ENCODE results near the gene ZAR1. TPM values are rescaled to one million over a fixed set of nuclear protein-coding genes. Genes with fewer than 3 reads are reported as not detected.
"Not testable (repeated sequence)": the region's sequence is repeated elsewhere in the genome, so short reads cannot be mapped to it uniquely, and the experiment has no call there.

The ZAR1 gene, protein sequence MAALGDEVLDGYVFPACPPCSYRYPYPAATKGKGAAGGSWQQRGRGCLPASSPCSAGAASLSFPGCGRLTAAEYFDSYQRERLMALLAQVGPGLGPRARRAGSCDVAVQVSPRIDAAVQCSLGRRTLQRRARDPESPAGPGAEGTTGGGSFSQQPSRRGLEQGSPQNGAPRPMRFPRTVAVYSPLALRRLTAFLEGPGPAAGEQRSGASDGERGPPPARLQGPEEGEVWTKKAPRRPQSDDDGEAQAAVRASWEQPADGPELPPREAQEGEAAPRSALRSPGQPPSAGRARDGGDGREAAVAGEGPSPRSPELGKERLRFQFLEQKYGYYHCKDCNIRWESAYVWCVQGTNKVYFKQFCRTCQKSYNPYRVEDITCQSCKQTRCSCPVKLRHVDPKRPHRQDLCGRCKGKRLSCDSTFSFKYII
- not detected for total RNA-seq

DNA sequence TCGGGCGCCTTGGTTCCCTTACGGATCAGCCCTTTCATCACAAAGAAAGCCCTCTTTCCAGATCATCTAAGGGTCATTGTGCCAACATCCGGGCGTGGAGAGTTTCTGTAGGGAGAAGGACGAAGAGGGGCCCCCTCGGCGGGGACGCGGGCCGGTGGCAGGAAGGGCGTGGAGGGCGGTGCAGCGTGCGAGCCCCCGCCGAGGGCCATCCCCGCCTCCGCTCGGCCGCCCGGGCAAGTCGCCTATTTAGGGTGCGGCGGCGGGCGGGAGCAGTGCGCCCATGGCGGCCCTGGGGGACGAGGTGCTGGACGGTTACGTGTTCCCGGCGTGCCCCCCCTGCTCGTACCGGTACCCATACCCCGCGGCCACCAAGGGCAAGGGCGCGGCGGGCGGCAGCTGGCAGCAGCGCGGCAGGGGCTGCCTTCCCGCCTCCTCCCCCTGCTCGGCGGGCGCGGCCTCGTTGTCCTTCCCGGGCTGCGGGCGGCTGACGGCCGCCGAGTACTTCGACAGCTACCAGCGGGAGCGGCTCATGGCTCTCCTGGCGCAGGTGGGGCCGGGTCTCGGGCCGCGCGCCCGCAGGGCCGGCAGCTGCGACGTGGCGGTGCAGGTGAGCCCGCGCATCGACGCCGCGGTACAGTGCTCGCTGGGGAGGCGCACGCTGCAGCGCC lies at the start of gene ZAR1:
ZAR1 (plus strand) TSS at position 241 of the 668 bp plus-strand sequence; CDS start at position 281, 40 bp downstream.
- DNase-seq (ENCODE audit: low spot score): no peak
- no peak for TF ChIP-seq CTCF (IDR thresholded peaks at IDR 0.05)
- Histone ChIP-seq H3K36me3 (no peaks in the 10 kb centered on the region), H3K4me1 (peaks cover 0 to 13% of the 10 kb centered on the region in 2 donors), H3K27me3 (peaks cover 0 to 12% of the 10 kb centered on the region in 2 donors), H3K4me3 (peak within 1 kb of the TSS; percentile 14 to 48), H3K9me3 (no peaks in the 10 kb centered on the region), H3K27ac (no peak within 1 kb of the TSS)

GRCh38 chr4:48440914-48441313 lies 49.1 kb upstream of the ZAR1 start:
- not testable (repeated sequence) for DNase-seq (ENCODE audit: low spot score); H3K4me3 ChIP-seq; H3K36me3 ChIP-seq; H3K9me3 ChIP-seq; H3K27me3 ChIP-seq; H3K27ac ChIP-seq; H3K4me1 ChIP-seq

- no peaks in the 10 kb centered on the region for H3K9me3 ChIP-seq
- no peaks in the 10 kb centered on the region for H3K36me3 ChIP-seq
- no peak for DNase-seq (ENCODE audit: low spot score)
- peak; percentile 35 to 65 for TF ChIP-seq CTCF (IDR thresholded peaks at IDR 0.05)
- H3K27me3 ChIP-seq: no peaks in the 10 kb centered on the region
- H3K4me3 ChIP-seq: no peak overlapping the region
- no peaks in the 10 kb centered on the region for H3K4me1 ChIP-seq
- no peak overlapping the region for H3K27ac ChIP-seq
Measured at GRCh38 chr4:48445704-48446103, 44.3 kb upstream of the ZAR1 start.

DNA sequence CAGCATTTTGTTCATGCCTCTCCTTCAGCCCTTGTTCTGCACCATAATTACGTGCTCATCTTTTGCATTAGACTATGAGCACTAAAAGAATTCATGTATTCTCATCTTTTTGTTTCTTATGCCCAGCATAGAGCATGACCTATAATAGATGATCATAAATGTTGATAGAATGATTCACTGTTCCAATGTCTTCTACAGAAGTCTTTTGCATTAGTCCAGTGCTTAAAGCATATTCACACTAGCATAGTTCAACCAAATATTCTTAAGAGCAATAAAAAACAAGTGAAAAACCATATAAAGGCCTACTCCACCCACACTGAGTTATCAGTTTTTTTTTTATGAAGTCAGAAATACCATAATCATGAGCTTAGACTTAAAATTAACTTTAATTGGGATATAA lies 43.4 kb upstream of the ZAR1 start:
- Histone ChIP-seq H3K27ac (no peak overlapping the region), H3K4me3 (no peak overlapping the region), H3K27me3 (no peaks in the 10 kb centered on the region), H3K9me3 (no peaks in the 10 kb centered on the region), H3K36me3 (no peaks in the 10 kb centered on the region), H3K4me1 (no peaks in the 10 kb centered on the region)
- TF ChIP-seq CTCF (IDR thresholded peaks at IDR 0.05): no peak
- DNase-seq (ENCODE audit: low spot score): no peak

- H3K27ac ChIP-seq: no peak overlapping the region
- no peak overlapping the region for H3K4me3 ChIP-seq
- no peaks in the 10 kb centered on the region for H3K36me3 ChIP-seq
- no peak for DNase-seq (ENCODE audit: low spot score)
- H3K9me3 ChIP-seq: no peaks in the 10 kb centered on the region
- H3K27me3 ChIP-seq: no peaks in the 10 kb centered on the region
- no peak for TF ChIP-seq CTCF (IDR thresholded peaks at IDR 0.05)
- no peaks in the 10 kb centered on the region for H3K4me1 ChIP-seq
Measured at GRCh38 chr4:48449151-48449550, 40.9 kb upstream of the ZAR1 start.

DNA sequence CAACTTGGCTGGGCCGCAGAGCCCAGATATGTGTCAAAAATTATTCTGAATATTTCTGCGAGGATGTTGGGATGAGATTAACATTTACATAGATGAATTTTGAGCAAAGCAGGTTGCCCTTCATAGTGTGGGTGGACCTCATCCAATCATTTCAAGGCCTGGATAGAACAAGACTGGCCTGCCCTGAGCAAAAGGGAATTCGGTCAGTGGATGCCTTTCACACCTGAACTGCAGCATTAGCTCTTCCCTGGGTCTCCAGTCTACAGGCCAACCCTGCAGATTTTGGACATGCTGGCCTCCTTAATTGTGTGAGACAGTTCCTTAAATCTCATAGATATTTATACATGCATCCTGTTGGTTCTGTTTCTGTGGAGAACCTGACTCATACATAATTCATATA lies 39.3 kb upstream of the ZAR1 start:
- DNase-seq (ENCODE audit: low spot score): no peak
- no peaks in the 10 kb centered on the region for H3K36me3 ChIP-seq
- H3K4me3 ChIP-seq: no peak overlapping the region
- H3K4me1 ChIP-seq: no peaks in the 10 kb centered on the region
- TF ChIP-seq CTCF (IDR thresholded peaks at IDR 0.05): no peak
- H3K27ac ChIP-seq: no peak overlapping the region
- H3K9me3 ChIP-seq: no peaks in the 10 kb centered on the region
- no peaks in the 10 kb centered on the region for H3K27me3 ChIP-seq

GRCh38 chr4:48451656-48452055 lies 38.4 kb upstream of the ZAR1 start:
- not testable (repeated sequence) for H3K27ac ChIP-seq; H3K4me3 ChIP-seq; DNase-seq (ENCODE audit: low spot score); H3K9me3 ChIP-seq; H3K4me1 ChIP-seq; H3K27me3 ChIP-seq; H3K36me3 ChIP-seq

All from right atrium auricular region (tissue), 2 donors.